ENCODE results near the gene VN1R5.

GRCh38 chr1:247268390-247269045, 12.6 kb downstream of the VN1R5 start:
- no peak for TF ChIP-seq CTCF (conservative IDR thresholded peaks at IDR 0.05; ENCODE audit: low read length)
- no peak for TF ChIP-seq EZH2phosphoT487 (IDR thresholded peaks at IDR 0.05; ENCODE audit: borderline replicate concordance, low read depth, low read length)
